CD4-positive, alpha-beta T cell treated with Interleukin-4 for 4 hours (primary cell): ENCODE data around the gene HMGB3.
"Not testable (repeated sequence)": the region's sequence is repeated elsewhere in the genome, so short reads cannot be mapped to it uniquely, and the experiment has no call there.

Experiments
- DNase-seq: peaks from one replicate; pipeline ENCODE4 v3.0.0-alpha.2; 2020

HMGB3 gene

DNA sequence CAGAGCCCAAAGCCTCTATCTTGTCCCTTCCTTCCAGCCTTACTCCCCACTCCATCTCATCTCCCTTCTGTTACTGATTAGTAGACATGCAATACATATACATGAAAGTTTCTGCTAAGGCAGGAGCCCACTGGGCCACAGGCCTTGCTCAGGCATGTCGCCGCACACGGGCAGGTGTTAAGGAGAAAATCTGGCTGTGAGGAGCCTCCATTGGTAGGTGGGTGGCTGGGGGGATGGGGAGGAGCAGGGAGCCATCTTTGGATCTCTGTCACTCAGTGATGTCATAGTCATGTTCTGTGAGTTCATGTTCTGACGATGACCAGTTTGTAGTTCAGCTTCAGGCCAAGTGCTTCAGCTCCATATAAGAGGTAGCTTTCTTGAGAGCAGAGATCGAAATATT lies 2.9 kb upstream of the HMGB3 start:
- no peak for DNase-seq

DNA sequence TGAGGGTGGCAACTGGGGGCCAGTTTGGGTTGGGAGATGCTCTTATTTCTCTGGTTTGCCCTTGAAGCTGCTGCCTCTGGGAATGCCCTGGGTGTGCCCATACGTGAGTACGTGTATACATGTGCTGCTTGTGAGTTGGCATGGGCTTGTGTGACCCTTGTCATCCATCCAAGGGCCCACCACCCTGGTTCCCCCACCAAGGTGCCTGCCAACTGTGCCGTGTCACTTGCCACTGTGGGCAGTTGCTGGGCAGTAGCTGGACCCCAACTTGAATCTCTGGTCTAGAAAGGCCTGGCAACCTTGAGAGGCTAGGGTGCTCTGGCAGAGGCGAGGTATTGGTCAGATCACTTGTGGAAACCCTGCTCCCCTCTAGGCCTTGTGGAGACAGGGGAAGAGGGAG lies 2.4 kb upstream of the HMGB3 start:
- no peak for DNase-seq

DNA sequence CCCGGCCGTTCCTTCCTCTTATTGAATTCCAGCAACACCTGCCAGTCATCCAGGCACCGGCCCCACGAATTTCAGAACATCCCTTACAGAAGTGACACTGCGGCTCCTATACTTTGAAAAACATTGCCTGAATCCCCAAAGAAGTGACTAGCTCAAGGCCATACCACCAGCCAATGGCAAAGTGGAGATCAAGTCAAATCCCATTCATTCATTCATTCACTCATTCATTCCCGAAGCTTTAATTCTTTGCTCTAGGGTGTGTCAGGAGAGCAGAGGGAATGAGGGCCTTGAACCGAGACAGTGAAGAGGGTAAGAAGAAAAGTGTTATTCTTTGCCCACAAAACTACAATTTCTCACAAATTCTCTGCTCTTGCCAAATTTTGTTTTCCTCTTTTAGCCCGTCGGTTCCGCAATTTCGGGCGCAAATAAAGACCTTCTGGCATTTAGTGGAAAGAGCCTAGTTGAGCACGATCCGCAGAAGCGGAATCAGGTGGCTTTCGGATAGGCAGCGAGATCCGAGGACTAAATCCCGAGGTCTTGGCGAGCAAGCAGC lies 824 bp upstream of the HMGB3 start:
- no peak for DNase-seq

DNA sequence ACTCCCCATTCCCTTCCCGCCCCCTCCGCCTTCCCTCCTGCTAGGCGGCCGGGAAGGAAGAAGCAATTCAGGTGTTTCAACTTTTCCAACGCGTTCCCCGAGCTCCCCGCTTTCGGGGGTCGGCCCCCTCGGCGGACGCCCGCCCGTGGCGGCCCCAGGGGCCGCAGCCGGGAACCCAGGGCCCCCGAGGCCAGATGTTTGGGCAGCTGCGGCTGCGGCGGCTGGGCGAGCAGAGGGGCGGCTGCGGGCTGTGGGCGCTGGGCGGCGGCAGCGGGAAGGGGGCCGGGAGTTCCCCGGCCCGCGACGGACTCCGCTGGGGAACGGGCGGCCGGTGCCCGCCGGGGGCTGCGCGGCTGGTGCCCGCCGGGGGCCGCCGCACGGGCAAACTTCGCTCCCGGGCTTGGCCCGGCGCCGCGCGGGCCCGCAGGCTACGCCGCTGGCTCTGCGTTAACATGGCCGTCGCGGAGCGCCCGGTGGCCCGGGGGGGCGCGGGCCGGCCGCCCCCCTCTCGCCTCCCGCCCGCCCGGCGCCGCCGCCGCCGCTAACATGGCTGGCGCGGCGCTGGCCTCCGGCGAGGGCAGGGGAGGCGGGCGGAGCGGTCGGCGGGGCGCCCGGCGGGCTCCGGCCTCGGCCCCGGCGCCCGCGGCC lies 510 bp downstream of the HMGB3 start:
- no peak for DNase-seq

DNA sequence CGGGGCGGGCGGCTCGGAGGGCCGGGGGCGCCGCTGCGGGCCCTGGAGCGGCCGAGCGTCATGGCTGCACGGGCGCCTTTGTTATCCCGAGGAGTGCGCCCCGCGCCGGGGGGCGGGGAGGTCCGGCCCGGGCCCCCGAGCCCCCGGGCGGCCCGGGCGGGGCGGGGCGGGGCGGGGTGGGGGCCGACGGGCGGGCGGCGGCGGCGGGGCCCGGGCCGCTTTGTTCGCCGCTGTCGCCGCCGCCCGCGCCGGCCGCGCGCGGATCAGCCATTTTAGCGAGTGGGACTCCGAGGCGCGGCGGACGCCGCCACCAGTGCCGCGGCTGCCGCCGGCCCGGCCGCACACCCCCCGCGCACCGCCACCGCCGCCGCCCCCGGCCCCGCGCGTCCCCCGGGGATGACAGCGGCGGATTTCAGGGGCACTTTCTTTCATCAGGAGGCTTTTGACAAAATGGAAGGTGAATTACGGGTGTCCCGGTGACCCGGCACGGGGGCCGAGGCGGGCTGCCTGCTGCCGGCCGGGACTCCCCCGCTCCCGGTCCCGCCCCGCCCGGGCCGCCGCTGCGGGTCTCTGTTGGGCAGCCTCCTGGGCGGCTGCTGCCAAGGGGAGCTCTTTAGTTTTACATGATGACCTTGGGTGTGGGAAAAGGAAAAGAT lies 1.2 kb downstream of the HMGB3 start:
- no peak for DNase-seq

DNA sequence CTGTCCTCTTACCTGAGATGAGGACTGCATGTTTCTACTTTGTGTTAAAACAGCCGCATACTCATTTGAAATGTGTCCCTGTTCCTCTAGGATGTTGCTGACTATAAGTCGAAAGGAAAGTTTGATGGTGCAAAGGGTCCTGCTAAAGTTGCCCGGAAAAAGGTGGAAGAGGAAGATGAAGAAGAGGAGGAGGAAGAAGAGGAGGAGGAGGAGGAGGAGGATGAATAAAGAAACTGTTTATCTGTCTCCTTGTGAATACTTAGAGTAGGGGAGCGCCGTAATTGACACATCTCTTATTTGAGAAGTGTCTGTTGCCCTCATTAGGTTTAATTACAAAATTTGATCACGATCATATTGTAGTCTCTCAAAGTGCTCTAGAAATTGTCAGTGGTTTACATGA lies 4.6 kb downstream of the HMGB3 start:
- DNase-seq, result not testable (repeated sequence)

DNA sequence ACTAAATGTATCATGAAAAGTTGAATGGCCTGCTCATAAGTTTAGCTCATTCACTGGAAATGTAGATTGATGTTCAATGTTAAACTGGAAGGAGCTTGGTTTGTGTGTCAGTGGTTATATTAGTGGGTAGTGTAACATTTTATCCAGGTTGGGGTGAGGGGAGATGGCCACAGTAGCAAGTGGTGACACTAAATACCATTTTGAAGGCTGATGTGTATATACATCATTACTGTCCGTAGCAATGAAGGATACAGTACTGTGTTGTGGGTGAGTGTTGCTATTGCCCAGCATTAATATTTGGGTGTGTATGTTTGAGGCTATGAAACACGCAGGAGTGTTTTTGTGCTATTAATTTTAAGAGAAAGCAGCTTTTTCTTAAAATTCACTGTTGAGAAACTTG lies 6.3 kb downstream of the HMGB3 start:
- no peak for DNase-seq

DNA sequence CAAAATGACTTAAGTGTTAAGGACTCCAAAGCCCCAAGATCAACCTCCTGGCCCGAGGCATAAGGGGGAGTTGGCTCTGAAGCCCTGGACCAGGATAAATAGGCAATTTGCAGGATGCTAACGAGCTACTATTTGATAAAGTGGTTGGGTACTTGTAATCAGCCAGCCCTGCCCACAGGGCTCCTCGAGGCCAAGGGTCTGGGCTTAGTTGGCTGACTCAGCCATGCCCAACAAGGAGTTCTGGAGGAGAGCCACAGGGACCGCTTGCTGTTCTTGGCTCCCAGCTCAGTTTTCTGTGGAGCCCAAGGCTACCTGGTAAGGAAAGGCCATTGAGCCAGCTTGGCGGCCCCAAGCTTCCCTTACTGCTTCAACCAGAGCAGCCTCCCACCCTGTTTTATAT lies 7.8 kb downstream of the HMGB3 start:
- DNase-seq, result no peak

DNA sequence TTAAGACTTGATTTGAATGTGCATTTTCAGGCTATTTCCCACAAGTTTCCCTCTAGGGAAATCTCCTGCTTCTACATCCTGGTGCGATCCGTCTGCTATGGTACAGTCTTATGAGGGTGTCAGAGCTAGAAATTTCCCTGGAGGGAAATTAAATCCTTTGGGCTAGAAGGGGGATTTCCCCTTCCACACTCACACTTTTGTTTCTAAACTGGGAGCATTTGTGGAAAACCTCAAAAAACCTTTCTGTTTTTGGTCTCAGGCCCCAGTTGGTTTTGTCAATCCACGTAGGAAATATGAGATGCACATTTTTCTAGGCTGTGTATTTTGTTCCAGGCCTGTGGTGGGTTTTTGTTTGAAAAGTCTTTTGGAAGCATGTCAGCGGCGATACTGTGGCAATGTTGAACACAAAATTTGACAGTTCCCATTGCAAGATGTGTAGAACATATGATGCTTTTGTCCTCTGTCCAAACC lies 17.8 kb downstream of the HMGB3 start:
- no peak for DNase-seq

DNA sequence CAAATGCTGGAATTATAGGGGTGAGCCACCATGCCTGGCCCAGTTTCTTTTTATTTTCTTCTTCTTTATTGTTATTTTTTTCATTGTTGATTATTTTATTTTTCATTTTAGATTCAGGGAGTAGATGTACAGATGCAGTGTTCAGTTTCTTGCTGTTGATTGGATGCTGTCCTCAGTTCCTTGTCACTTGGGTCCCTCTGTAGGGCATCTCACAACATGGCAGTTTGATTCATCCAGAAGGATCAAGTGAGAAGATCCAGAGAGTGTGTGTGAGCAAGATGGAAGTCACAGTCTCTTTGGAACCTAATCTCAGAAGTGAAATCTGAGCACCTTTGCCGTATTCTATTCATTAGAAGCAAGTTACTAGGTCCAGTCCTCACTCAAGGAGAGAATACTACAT lies 20.9 kb downstream of the HMGB3 start:
- DNase-seq, result no peak

DNA sequence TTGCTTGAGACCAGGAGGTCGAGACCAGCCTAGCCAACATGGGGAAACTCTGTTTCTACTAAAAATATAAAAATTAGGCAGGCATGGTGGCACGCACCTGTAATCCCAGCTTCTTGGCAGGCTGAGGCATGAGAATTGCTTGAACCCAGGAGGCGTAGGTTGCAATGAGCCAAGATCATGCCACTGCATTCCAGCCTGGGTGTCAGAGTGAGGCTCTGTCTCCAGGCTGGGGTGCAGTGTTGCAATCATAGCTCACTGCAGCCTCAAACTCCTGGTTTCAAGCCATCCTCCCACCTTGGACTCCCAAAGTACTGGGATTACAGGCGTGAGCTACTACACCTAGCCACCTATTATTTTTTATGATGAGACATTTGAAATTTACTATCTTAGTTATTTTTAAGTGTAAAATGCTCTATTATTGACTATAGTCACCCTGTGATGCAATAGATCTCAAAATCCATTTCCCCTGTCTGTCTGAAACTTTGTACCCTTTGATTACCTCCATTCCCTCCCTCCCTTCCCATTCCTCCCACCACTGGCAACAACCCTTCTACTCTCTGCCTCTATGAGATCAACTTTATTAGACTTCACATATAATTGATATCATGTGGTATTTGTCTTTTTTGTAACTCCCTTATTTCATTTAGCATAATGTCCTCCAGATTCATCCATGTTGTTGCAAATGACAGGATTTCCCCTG lies 23.4 kb downstream of the HMGB3 start:
- no peak for DNase-seq

DNA sequence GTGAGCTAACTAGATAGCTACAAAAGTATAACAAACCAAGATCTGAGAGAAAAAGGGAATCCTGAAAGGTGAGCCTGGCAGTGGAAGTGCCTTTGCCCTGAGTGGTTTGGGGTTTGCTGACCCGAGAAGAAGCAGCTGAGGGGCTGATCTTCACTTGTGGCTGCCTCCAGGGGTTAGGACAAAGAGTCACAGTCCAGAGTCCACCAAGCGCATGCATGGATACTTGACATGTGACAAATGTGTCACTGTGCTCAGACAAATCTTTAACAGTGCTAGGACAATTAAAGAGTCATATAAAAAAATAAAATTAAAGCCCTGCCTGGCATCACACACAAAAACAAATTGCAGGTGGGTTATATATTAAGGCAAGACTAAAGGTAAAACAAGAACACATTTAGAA lies 26.4 kb downstream of the HMGB3 start:
- DNase-seq, result no peak

DNA sequence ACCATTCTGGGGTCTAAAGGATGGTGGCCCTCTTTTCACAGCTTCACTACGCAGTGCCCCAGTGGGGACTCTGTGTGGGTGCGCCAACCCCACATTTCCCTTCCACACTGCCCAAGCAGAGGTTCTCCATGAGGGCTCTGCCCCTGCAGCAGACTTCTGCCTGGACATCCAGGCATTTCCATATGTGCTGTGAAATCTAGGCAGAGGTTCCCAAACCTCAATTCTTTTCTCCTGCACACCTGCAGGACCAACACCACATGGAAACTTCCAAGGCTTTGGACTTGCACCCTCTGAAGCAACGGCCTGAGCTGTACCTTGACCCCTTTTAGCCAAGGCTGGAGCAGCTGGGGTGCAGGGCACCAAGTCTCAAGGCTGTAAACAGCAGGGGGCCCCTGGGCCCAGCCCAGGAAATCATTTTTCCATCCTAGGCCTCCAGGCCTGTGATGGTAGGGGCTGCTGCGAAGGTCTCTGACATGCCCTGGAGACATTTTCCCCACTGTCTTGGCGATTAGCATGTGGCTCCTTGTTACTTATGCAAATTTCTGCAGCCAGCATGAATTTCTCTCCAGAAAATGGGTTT lies 30.1 kb downstream of the HMGB3 start:
- no peak for DNase-seq

DNA sequence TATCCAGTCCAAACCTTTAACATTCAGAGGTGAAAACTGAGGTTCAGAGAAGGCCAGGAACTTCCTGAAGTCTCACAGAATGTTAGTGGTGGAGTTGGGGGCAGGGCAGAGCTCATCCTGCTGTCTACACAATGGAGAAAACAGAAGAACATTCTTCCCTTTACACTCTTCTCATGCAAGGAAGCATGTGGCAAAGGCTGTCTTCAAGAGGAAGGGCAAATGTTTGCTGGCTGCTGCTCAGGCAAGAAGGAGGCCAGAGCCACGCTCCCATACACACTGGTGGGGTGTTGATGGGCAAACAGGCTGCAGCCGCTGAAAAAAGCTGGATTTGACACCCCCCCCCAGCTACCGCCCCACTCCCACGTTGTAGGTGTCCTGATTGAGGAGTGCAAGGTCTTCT lies 32.5 kb downstream of the HMGB3 start:
- DNase-seq, result no peak

DNA sequence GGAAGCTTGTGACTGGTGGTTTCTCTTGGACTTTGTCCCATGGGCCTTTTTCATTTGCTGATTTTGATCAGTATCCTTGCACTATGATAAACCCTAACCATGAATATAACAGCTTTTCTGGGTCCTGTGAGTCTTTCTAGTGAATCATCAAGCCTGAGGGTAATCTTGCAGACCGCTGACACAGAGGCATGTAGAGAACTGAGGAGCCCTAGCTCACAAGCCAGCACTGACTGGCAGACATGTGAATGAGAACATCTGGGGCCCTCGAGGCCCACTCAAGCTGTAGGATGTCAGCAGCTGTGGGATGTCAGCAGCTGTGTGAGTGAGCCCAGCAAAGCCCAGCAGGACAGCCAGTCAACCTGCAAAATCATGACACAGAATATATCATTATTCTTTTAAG lies 36.7 kb downstream of the HMGB3 start:
- no peak for DNase-seq

DNA sequence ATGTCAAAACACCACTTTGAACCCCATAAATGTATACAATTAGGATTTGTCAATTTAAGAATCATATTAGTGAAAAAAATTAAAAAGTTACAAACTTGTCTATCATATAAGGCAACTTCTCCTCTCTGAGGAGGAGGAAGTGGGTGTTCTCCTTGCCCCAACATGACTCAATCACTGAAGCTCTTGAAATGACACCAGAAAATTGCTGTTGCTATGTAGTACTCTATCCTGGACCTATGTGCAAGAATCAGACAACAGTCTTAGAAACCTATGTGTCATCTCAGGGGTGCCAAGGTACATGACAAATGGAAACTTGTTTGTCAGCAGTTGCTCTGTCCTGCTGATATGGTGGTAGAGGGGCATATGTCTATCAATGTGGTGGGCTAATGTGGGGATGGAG lies 47.7 kb downstream of the HMGB3 start:
- DNase-seq, result no peak

DNA sequence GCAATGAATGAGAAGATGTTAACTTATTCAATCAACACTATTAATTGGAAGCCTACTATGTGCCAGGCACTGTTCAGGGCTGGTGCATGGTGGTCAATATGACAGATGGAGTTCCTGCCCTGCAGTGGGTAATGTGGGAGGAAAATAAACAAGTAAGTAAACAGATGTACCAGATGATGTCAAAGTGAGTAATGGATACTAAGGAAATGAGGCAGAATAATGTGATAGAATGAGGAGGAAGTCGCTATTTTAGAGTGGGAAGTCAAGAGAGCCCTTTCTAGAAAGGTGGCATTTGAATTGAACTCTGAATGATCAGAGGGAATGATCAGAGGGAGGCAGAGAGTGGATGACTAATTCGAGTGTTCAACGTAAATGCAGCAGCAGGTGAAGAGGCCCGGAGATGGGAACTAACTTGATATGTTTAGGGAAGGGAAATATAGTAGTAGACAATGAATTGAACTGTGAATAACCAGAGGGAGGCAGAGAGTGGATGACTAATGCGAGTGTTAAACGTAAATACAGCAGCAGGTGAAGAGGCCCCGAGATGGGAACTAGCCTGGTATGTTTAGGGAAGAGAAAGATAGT lies 48.3 kb downstream of the HMGB3 start:
- no peak for DNase-seq

DNA sequence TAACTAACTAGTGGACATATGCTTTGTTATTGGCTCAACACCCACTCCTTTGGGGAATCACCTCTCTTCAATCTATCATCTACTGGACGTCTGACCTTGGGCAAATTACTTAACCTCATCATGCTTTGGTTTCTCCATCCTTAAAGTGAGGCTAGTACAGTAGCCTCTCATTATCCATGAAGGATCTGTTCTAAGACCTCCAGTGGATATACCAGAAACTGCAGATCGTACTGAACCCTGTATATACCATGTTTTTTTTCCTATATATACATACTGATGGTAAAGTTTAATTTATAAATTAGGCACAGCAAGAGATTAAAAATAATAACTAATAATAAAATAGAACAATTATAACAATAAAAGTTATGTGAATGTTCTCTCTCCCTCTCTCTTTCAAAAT lies 56.2 kb downstream of the HMGB3 start:
- no peak for DNase-seq
